Uterus (tissue), 4 donors: ENCODE data around the gene SLC9A5. TPM values are rescaled to one million over a fixed set of nuclear protein-coding genes. Genes with fewer than 3 reads are reported as not detected.

Experiments
- DNase-seq, 2 donors: peaks; one replicate each; pipeline ENCODE4 v3.0.0-alpha.2; 2019 to 2020
- H3K27ac ChIP-seq, 2 donors: fragments of 200-600 bp; sonication (generic); 1 replicate in 1 of 2; 2 replicates in 1 of 2; pipeline ENCODE4 v1.5.1; 2016 to 2018
- H3K27me3 ChIP-seq, 2 donors: fragments of 200-600 bp; sonication (generic); one replicate each; pipeline ENCODE4 v1.5.1; 2018 to 2019; ENCODE audit warnings: control low read depth in 1 of 2
- H3K36me3 ChIP-seq, 2 donors: fragments of 200-600 bp; sonication (generic); one replicate each; pipeline ENCODE4 v1.5.1; 2019; ENCODE audit warnings: control low read depth in 1 of 2
- H3K4me1 ChIP-seq, 2 donors: fragments of 200-600 bp; sonication (generic); one replicate each; pipeline ENCODE4 v1.5.1; 2018 to 2019; ENCODE audit warnings: control low read depth in 1 of 2
- H3K4me3 ChIP-seq, 2 donors: fragments of 200-600 bp; sonication (generic); 1 replicate in 1 of 2; 2 replicates in 1 of 2; pipeline ENCODE4 v1.5.1; 2018 to 2019; ENCODE audit warnings: mild to moderate bottlenecking in 1 of 2
- H3K9me3 ChIP-seq, 2 donors: fragments of 200-600 bp; sonication (generic); one replicate each; pipeline ENCODE4 v1.5.1; 2019; ENCODE audit warnings: control low read depth in 1 of 2
- POLR2A ChIP-seq, 2 donors: fragments of 450-650 bp; IDR thresholded peaks; one replicate each; pipeline ENCODE4 v1.6.1; 2016; ENCODE audit warnings: antibody characterized with exemption in 2 of 2, mild to moderate bottlenecking in 1 of 2, moderate library complexity in 1 of 2
- intact Hi-C: fragments of 100-400 bp; cut with DNase I; formaldehyde crosslinking; loops from one replicate; pipeline ENCODE4 v1.15.1; 2023; ENCODE audit warnings: low total_unique reads
- total RNA-seq, 4 donors: library from RNA; depleted of rRNA in 3 of 4; stranded (reverse); fragments of >200 nt in 3 of 4; gene quantifications; one replicate each; pipeline versions ENCODE4 v1.1.0 to v1.2.4, GENCODE V29; 2014 to 2023
- TF ChIP-seq, protein P1 (sequence below), 4 experiments: fragments of 200-600 bp in 2 of 4; fragments of 450-650 bp in 2 of 4; sonication (generic) in 2 of 4; IDR thresholded peaks; one replicate each; pipeline ENCODE4 v1.5.1; 2016 to 2019; ENCODE audit warnings: antibody characterized with exemption in 4 of 4, mild to moderate bottlenecking in 2 of 4, moderate library complexity in 1 of 4
- donor health status: DM: yes; HTN: yes; CAD: no.

SLC9A5 gene
- total RNA-seq = 1 to 10 TPM in 2 of 4 donors, under 1 TPM in 1, not detected in 1; 0.55 to 1.9 (median 1.3) TPM

DNA sequence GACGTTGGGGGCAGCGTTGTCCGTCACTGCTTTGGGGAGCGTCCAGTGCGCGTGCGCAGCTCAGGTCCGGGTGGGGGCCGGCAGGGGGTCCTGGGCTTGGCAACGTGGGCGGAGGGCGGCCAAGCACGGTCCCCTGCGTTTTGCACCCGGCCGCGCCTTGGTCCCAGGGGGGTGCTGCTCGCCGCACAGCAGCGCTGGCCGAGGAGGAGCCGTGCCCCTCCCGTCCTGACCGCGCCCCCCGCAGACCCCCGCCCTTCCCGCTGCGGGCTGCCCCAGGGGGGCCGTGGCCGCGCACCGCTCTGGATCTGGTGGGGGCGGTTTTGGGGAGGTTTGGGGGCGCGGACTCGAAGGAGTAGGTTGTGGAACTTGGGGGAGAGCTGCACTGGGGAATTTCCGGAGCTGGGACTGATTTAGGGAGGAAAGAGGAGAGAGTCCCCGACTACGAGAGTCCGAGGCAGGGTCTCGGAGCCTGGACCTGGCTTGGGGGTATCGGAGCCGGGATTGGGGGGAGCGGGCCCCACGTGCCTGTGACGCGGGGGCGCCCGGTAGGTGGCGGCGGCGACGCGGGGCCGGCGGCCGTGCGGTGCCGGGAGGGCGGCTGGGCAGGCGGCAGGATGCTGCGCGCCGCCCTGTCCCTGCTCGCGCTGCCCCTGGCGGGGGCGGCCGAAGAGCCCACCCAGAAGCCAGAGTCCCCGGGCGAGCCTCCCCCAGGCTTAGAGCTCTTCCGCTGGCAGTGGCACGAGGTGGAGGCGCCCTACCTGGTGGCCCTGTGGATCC is at the start of gene SLC9A5:
SLC9A5 (plus strand) TSS at position 579 of the 777 bp plus-strand sequence; CDS start at position 615, 36 bp downstream.
- Histone ChIP-seq H3K4me3 (peak within 1 kb of the TSS; percentile 42 to 66), H3K9me3 (no peaks in the 10 kb centered on the region), H3K27me3 (peaks cover 0 to 3% of the 10 kb centered on the region in 2 donors), H3K4me1 (peaks cover 0 to 15% of the 10 kb centered on the region in 2 donors), H3K36me3 (no peaks in the 10 kb centered on the region), H3K27ac (peak within 1 kb of the TSS in 1 of 2 donors; percentile 27)
- TF ChIP-seq, protein P1, sequence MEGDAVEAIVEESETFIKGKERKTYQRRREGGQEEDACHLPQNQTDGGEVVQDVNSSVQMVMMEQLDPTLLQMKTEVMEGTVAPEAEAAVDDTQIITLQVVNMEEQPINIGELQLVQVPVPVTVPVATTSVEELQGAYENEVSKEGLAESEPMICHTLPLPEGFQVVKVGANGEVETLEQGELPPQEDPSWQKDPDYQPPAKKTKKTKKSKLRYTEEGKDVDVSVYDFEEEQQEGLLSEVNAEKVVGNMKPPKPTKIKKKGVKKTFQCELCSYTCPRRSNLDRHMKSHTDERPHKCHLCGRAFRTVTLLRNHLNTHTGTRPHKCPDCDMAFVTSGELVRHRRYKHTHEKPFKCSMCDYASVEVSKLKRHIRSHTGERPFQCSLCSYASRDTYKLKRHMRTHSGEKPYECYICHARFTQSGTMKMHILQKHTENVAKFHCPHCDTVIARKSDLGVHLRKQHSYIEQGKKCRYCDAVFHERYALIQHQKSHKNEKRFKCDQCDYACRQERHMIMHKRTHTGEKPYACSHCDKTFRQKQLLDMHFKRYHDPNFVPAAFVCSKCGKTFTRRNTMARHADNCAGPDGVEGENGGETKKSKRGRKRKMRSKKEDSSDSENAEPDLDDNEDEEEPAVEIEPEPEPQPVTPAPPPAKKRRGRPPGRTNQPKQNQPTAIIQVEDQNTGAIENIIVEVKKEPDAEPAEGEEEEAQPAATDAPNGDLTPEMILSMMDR (IDR thresholded peaks at IDR 0.05) = peak in 3 of 4 experiments; percentile 18 to 27 (median 23)
- no peak for TF ChIP-seq POLR2A (IDR thresholded peaks at IDR 0.05)
- intact Hi-C loops = no loop called here
- peak in 1 of 2 donors; percentile 43 for DNase-seq

DNA sequence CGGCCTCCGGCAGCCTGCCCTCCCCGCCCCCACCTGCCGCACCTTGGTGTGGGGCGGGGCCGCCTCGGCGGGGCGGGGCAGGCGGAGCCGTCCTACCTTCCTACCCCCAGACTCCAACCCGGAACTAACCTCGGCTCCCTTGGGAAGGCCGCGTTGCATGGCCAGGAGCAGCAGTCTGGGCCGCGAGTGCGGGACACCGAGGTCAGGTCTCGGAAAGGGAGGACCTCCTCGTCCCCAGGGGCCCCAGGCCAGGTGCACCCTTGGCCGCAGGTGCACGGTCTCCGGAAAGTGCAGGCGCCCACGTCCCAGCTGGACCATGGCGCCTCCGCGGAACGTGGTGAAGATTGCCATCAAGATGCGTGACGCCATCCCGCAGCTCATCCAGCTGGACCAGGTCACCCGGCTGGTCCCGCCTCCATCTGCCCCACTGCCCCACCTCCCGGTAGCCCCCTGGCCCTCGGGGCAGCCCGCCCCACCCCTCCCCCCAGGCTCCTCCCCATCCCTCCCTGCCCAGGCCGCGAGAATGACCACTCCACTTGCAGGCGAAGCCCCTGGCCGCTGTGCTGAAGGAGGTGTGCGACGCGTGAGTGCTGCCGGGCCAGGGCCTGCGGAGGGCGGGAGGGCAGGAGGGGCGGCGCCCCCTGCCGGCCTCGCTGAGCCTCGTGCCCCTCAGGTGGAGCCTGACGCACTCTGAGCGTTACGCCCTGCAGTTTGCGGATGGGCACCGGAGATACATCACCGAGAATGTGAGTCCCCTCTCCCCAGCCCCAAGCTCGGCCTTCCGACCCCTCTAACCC is 49.6 kb upstream of the SLC9A5 start, which contains the start of gene ELMO3:
ELMO3 (plus strand) TSS at position 121 of the 797 bp plus-strand sequence; CDS start at position 317, 196 bp downstream.
- Histone ChIP-seq H3K4me1 (no peaks in the 10 kb centered on the region), H3K27ac (no peak within 1 kb of the TSS), H3K27me3 (no peaks in the 10 kb centered on the region), H3K4me3 (no peak within 1 kb of the TSS), H3K9me3 (no peaks in the 10 kb centered on the region), H3K36me3 (no peaks in the 10 kb centered on the region)
- no peak for TF ChIP-seq POLR2A (IDR thresholded peaks at IDR 0.05)
- TF ChIP-seq, protein P1 (IDR thresholded peaks at IDR 0.05) = peak in 2 of 4 experiments; percentile 7 to 24
- DNase-seq = no peak
- intact Hi-C loops = no loop called here

DNA sequence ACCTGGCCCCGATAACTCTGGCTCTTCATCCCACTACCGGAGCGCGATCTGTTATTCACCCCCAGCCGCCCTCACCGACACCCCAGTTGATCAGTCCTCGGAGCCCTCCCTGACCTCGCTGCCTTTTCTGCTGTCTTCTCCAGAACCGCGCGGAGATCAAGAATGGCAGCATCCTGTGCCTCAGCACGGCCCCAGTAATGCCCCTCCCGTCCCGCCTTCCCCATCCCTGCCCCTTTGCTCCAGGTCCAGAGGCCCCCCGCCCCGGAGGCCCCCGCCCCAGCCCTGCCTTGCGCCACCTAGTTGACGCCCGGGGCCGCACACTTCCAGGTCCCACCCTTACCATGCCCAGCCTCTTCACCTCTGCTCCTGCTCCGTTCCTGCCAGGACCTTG is 49.0 kb upstream of the SLC9A5 start:
- no peak for DNase-seq
- H3K4me1 ChIP-seq = no peaks in the 10 kb centered on the region
- TF ChIP-seq, protein P1 (IDR thresholded peaks at IDR 0.05) = no peak
- no peak for TF ChIP-seq POLR2A (IDR thresholded peaks at IDR 0.05)
- no peaks in the 10 kb centered on the region for H3K27me3 ChIP-seq
- no peak overlapping the region for H3K27ac ChIP-seq
- no peaks in the 10 kb centered on the region for H3K9me3 ChIP-seq
- H3K4me3 ChIP-seq = no peak overlapping the region
- no peaks in the 10 kb centered on the region for H3K36me3 ChIP-seq
- intact Hi-C loops = no loop called here

GRCh38 chr16:67200491-67200890 is 48.3 kb upstream of the SLC9A5 start:
- Histone ChIP-seq H3K27ac (no peak overlapping the region), H3K27me3 (no peaks in the 10 kb centered on the region), H3K4me1 (no peaks in the 10 kb centered on the region), H3K4me3 (no peak overlapping the region), H3K9me3 (no peaks in the 10 kb centered on the region), H3K36me3 (no peaks in the 10 kb centered on the region)
- intact Hi-C loops = no loop called here
- no peak for DNase-seq
- no peak for TF ChIP-seq POLR2A (IDR thresholded peaks at IDR 0.05)
- TF ChIP-seq, protein P1 (IDR thresholded peaks at IDR 0.05) = no peak
